ENCODE measurements around the gene FMO2.

FMO2 gene

GRCh38 chr1:171160639-171161354 lies 24.3 kb upstream of the FMO2 start:
- peaks cover 7% of the 10 kb centered on the region for H3K27me3 Mint-ChIP-seq
- no peaks in the 10 kb centered on the region for H3K9me3 Mint-ChIP-seq
- H3K36me3 Mint-ChIP-seq (ENCODE audit: low read depth), result no peaks in the 10 kb centered on the region
- no peak overlapping the region for H3K27ac Mint-ChIP-seq
- ATAC-seq (no peak), DNase-seq (no peak)
- H3K4me1 Mint-ChIP-seq, result no peaks in the 10 kb centered on the region
- H3K4me3 Mint-ChIP-seq, result no peak overlapping the region

- DNase-seq (no peak), ATAC-seq (no peak)
- Mint-ChIP-seq H3K27ac (no peak overlapping the region), H3K36me3 (ENCODE audit: low read depth) (no peaks in the 10 kb centered on the region), H3K27me3 (peaks cover 7% of the 10 kb centered on the region), H3K4me1 (no peaks in the 10 kb centered on the region), H3K4me3 (no peak overlapping the region), H3K9me3 (no peaks in the 10 kb centered on the region)
These were observed 23.7 kb upstream of the FMO2 start for GRCh38 chr1:171161431-171161830.

- ATAC-seq (no peak), DNase-seq (no peak)
- H3K36me3 Mint-ChIP-seq (ENCODE audit: low read depth), result no peaks in the 10 kb centered on the region
- H3K4me3 Mint-ChIP-seq, result no peak overlapping the region
- H3K9me3 Mint-ChIP-seq, result no peaks in the 10 kb centered on the region
- H3K27ac Mint-ChIP-seq, result no peak overlapping the region
- peaks cover 9% of the 10 kb centered on the region for H3K27me3 Mint-ChIP-seq
- no peaks in the 10 kb centered on the region for H3K4me1 Mint-ChIP-seq
These were observed 18.7 kb upstream of the FMO2 start for GRCh38 chr1:171166361-171166760.

- no peaks in the 10 kb centered on the region for H3K36me3 Mint-ChIP-seq (ENCODE audit: low read depth)
- H3K27ac Mint-ChIP-seq, result no peak overlapping the region
- ATAC-seq (no peak), DNase-seq (no peak)
- H3K4me1 Mint-ChIP-seq, result no peaks in the 10 kb centered on the region
- H3K4me3 Mint-ChIP-seq, result no peak overlapping the region
- H3K27me3 Mint-ChIP-seq, result peaks cover 9% of the 10 kb centered on the region
- H3K9me3 Mint-ChIP-seq, result no peaks in the 10 kb centered on the region
These were observed 17.3 kb upstream of the FMO2 start for GRCh38 chr1:171167785-171168184.

- H3K27me3 Mint-ChIP-seq, result peaks cover 19% of the 10 kb centered on the region
- H3K36me3 Mint-ChIP-seq (ENCODE audit: low read depth), result no peaks in the 10 kb centered on the region
- H3K27ac Mint-ChIP-seq, result no peak overlapping the region
- no peaks in the 10 kb centered on the region for H3K9me3 Mint-ChIP-seq
- ATAC-seq, result no peak
- no peaks in the 10 kb centered on the region for H3K4me1 Mint-ChIP-seq
- DNase-seq, result no peak
- H3K4me3 Mint-ChIP-seq, result no peak overlapping the region
These were observed 12.6 kb upstream of the FMO2 start for GRCh38 chr1:171172471-171172870.

- H3K4me3 Mint-ChIP-seq, result no peak overlapping the region
- peaks cover 19% of the 10 kb centered on the region for H3K27me3 Mint-ChIP-seq
- no peak overlapping the region for H3K27ac Mint-ChIP-seq
- H3K4me1 Mint-ChIP-seq, result no peaks in the 10 kb centered on the region
- H3K9me3 Mint-ChIP-seq, result no peaks in the 10 kb centered on the region
- no peak for DNase-seq
- H3K36me3 Mint-ChIP-seq (ENCODE audit: low read depth), result no peaks in the 10 kb centered on the region
- no peak for ATAC-seq
These were observed 12.0 kb upstream of the FMO2 start for GRCh38 chr1:171173069-171173468.

GRCh38 chr1:171174560-171175294 lies 10.4 kb upstream of the FMO2 start:
- no peak for DNase-seq
- no peak overlapping the region for H3K4me3 Mint-ChIP-seq
- no peaks in the 10 kb centered on the region for H3K9me3 Mint-ChIP-seq
- no peak overlapping the region for H3K27ac Mint-ChIP-seq
- ATAC-seq, result no peak
- no peaks in the 10 kb centered on the region for H3K4me1 Mint-ChIP-seq
- peaks cover 14% of the 10 kb centered on the region for H3K27me3 Mint-ChIP-seq
- H3K36me3 Mint-ChIP-seq (ENCODE audit: low read depth), result no peaks in the 10 kb centered on the region

GRCh38 chr1:171177261-171177660 lies 7.8 kb upstream of the FMO2 start:
- no peak overlapping the region for H3K4me3 Mint-ChIP-seq
- no peak overlapping the region for H3K27ac Mint-ChIP-seq
- DNase-seq (no peak), ATAC-seq (no peak)
- no peaks in the 10 kb centered on the region for H3K36me3 Mint-ChIP-seq (ENCODE audit: low read depth)
- H3K9me3 Mint-ChIP-seq, result no peaks in the 10 kb centered on the region
- H3K27me3 Mint-ChIP-seq, result peaks cover 10% of the 10 kb centered on the region
- no peaks in the 10 kb centered on the region for H3K4me1 Mint-ChIP-seq

- Mint-ChIP-seq H3K9me3 (no peaks in the 10 kb centered on the region), H3K27ac (no peak overlapping the region), H3K27me3 (peaks cover 9% of the 10 kb centered on the region), H3K36me3 (ENCODE audit: low read depth) (no peaks in the 10 kb centered on the region), H3K4me1 (no peaks in the 10 kb centered on the region), H3K4me3 (no peak overlapping the region)
- ATAC-seq (no peak), DNase-seq (no peak)
These were observed 5.5 kb upstream of the FMO2 start for GRCh38 chr1:171179318-171180227.

- no peak overlapping the region for H3K27ac Mint-ChIP-seq
- no peaks in the 10 kb centered on the region for H3K4me1 Mint-ChIP-seq
- H3K9me3 Mint-ChIP-seq, result no peaks in the 10 kb centered on the region
- no peak overlapping the region for H3K4me3 Mint-ChIP-seq
- DNase-seq (no peak), ATAC-seq (no peak)
- no peaks in the 10 kb centered on the region for H3K36me3 Mint-ChIP-seq (ENCODE audit: low read depth)
- H3K27me3 Mint-ChIP-seq, result peaks cover 7% of the 10 kb centered on the region
These were observed 4.4 kb upstream of the FMO2 start for GRCh38 chr1:171180670-171181069.

GRCh38 chr1:171188388-171189266 lies 3.5 kb downstream of the FMO2 start:
- Mint-ChIP-seq H3K36me3 (ENCODE audit: low read depth) (no peaks in the 10 kb centered on the region), H3K27me3 (peaks cover 13% of the 10 kb centered on the region), H3K9me3 (no peaks in the 10 kb centered on the region), H3K27ac (no peak overlapping the region), H3K4me3 (no peak overlapping the region), H3K4me1 (no peaks in the 10 kb centered on the region)
- peak; percentile 39 for DNase-seq
- no peak for ATAC-seq

- Mint-ChIP-seq H3K4me3 (no peak overlapping the region), H3K27ac (no peak overlapping the region), H3K9me3 (no peaks in the 10 kb centered on the region), H3K4me1 (no peaks in the 10 kb centered on the region), H3K27me3 (peaks cover 10% of the 10 kb centered on the region), H3K36me3 (ENCODE audit: low read depth) (no peaks in the 10 kb centered on the region)
- DNase-seq, result no peak
- ATAC-seq, result no peak
These were observed 6.9 kb downstream of the FMO2 start for GRCh38 chr1:171191992-171192391.

- Mint-ChIP-seq H3K4me1 (no peaks in the 10 kb centered on the region), H3K27ac (no peak overlapping the region), H3K27me3 (peaks cover 2% of the 10 kb centered on the region), H3K9me3 (no peaks in the 10 kb centered on the region), H3K4me3 (no peak overlapping the region), H3K36me3 (ENCODE audit: low read depth) (no peaks in the 10 kb centered on the region)
- ATAC-seq (no peak), DNase-seq (no peak)
These were observed 10.7 kb downstream of the FMO2 start for GRCh38 chr1:171195767-171196166.

- Mint-ChIP-seq H3K4me1 (no peaks in the 10 kb centered on the region), H3K27me3 (peaks cover 2% of the 10 kb centered on the region), H3K4me3 (no peak overlapping the region), H3K27ac (no peak overlapping the region), H3K36me3 (ENCODE audit: low read depth) (no peaks in the 10 kb centered on the region), H3K9me3 (no peaks in the 10 kb centered on the region)
- ATAC-seq (no peak), DNase-seq (no peak)
These were observed 11.3 kb downstream of the FMO2 start for GRCh38 chr1:171196351-171196750.

Data from activated naive CD8-positive, alpha-beta T cell treated with anti-CD3 and anti-CD28 coated beads, Interleukin-2, amount 50 U/mL, for 24 hours (primary cell).